Measurements from ENCODE around the gene CUX1. TPM values are rescaled to one million over a fixed set of nuclear protein-coding genes. Genes with fewer than 3 reads are reported as not detected.

Gene CUX1
- total and polyA plus RNA-seq, 7 experiments from 2014 or later = 10.1 to 81.6 (median 42.5) TPM

- H3K27ac ChIP-seq (ENCODE audit: low read depth, low read length) = no peak overlapping the region
- no peaks in the 10 kb centered on the region for H3K27me3 ChIP-seq (ENCODE audit: control insufficient read depth in 2 of 2, insufficient read depth in 2 of 2, low read length in 2 of 2)
- CTCF ChIA-PET = no interaction called here
- intact Hi-C loops (cut with micrococcal nuclease) = no loop called here
- no peak overlapping the region for H3K4me3 Mint-ChIP-seq
- H3K36me3 ChIP-seq (ENCODE audit: control insufficient read depth in 2 of 3, insufficient read depth in 3 of 3, low read length in 3 of 3) = peaks cover 0 to 17% (median 0%) of the 10 kb centered on the region in 3 experiments
- H3K9me3 ChIP-seq (ENCODE audit: control insufficient read depth in 2 of 3, low read length in 3 of 3) = no peaks in the 10 kb centered on the region
- peaks cover 0 to 1% (median 0%) of the 10 kb centered on the region in 11 donors for H3K9me3 Mint-ChIP-seq
- H3K27ac Mint-ChIP-seq = no peak overlapping the region
- no peak for DNase-seq
- peaks cover 0 to 1% (median 0%) of the 10 kb centered on the region in 7 donors for H3K4me1 Mint-ChIP-seq
- no peak overlapping the region for H3K4me3 ChIP-seq (ENCODE audit: low read length)
- H3K4me1 ChIP-seq (ENCODE audit: control insufficient read depth in 2 of 2, insufficient read depth in 2 of 2, low read length in 2 of 2) = no peaks in the 10 kb centered on the region
- POLR2A ChIA-PET = no interaction called here
- no peaks in the 10 kb centered on the region for H3K27me3 Mint-ChIP-seq
- H3K36me3 Mint-ChIP-seq = peaks cover 0 to 27% (median 15%) of the 10 kb centered on the region in 5 donors
- no peak for ATAC-seq
These were observed 339.4 kb downstream of the CUX1 start for GRCh38 chr7:102156867-102157266.

- POLR2A ChIA-PET = no interaction called here
- H3K4me1 Mint-ChIP-seq = peaks cover 0 to 4% (median 0%) of the 10 kb centered on the region in 7 donors
These were observed 347.7 kb downstream of the CUX1 start for GRCh38 chr7:102165136-102165535.

DNA sequence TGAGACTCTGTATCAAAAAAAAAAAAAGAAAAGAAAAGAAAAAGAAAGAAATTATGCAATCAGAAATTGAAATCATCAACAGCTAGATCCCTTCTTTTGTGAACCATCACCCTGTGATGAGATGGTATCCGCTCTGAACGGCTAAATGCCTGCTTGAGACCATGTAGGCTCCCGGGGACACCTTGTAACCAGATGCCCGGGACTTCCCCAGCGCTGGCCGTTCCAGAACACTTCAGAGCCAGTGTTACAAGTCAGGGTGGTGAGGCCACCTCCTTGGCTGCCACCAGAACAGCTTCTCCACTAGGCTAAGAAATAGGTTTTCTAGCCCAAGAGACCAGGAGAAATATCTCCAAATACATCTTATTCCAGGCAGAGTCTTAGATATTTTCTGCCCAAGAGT lies 349.8 kb downstream of the CUX1 start:
- Mint-ChIP-seq H3K4me3 (no peak overlapping the region), H3K4me1 (peaks cover 0 to 4% (median 0%) of the 10 kb centered on the region in 7 donors), H3K27me3 (no peaks in the 10 kb centered on the region), H3K27ac (no peak overlapping the region), H3K36me3 (peaks cover 0 to 18% (median 7%) of the 10 kb centered on the region in 5 donors), H3K9me3 (no peaks in the 10 kb centered on the region)
- ChIA-PET POLR2A (no interaction called here), CTCF (interaction anchor here (0.5 kb wide), 1 partner anchor 362 kb away, joined by 4 read pairs; no protein-coding TSS in a partner anchor)
- DNase-seq = no peak
- H3K9me3 ChIP-seq (ENCODE audit: control insufficient read depth in 2 of 3, low read length in 3 of 3) = no peaks in the 10 kb centered on the region
- H3K27ac ChIP-seq (ENCODE audit: low read depth, low read length) = no peak overlapping the region
- intact Hi-C loops (cut with micrococcal nuclease) = no loop called here
- H3K27me3 ChIP-seq (ENCODE audit: control insufficient read depth in 2 of 2, insufficient read depth in 2 of 2, low read length in 2 of 2) = no peaks in the 10 kb centered on the region
- no peak overlapping the region for H3K4me3 ChIP-seq (ENCODE audit: low read length)
- no peaks in the 10 kb centered on the region for H3K4me1 ChIP-seq (ENCODE audit: control insufficient read depth in 2 of 2, insufficient read depth in 2 of 2, low read length in 2 of 2)
- peaks cover 0 to 28% (median 0%) of the 10 kb centered on the region in 3 experiments for H3K36me3 ChIP-seq (ENCODE audit: control insufficient read depth in 2 of 3, insufficient read depth in 3 of 3, low read length in 3 of 3)
- no peak for ATAC-seq

More at GRCh38 chr7:102165136-102165535, 347.7 kb downstream of the CUX1 start:
- Mint-ChIP-seq H3K27ac (no peak overlapping the region), H3K27me3 (no peaks in the 10 kb centered on the region), H3K9me3 (no peaks in the 10 kb centered on the region), H3K4me3 (no peak overlapping the region), H3K36me3 (peaks cover 0 to 17% (median 8%) of the 10 kb centered on the region in 5 donors)
- H3K4me3 ChIP-seq (ENCODE audit: low read length) = no peak overlapping the region
- ATAC-seq = no peak
- H3K27me3 ChIP-seq (ENCODE audit: control insufficient read depth in 2 of 2, insufficient read depth in 2 of 2, low read length in 2 of 2) = no peaks in the 10 kb centered on the region
- no peak overlapping the region for H3K27ac ChIP-seq (ENCODE audit: low read depth, low read length)
- no peaks in the 10 kb centered on the region for H3K4me1 ChIP-seq (ENCODE audit: control insufficient read depth in 2 of 2, insufficient read depth in 2 of 2, low read length in 2 of 2)
- peaks cover 0 to 22% (median 0%) of the 10 kb centered on the region in 3 experiments for H3K36me3 ChIP-seq (ENCODE audit: control insufficient read depth in 2 of 3, insufficient read depth in 3 of 3, low read length in 3 of 3)
- CTCF ChIA-PET = no interaction called here
- no peak for DNase-seq
- intact Hi-C loops (cut with micrococcal nuclease) = no loop called here
- H3K9me3 ChIP-seq (ENCODE audit: control insufficient read depth in 2 of 3, low read length in 3 of 3) = no peaks in the 10 kb centered on the region

DNA sequence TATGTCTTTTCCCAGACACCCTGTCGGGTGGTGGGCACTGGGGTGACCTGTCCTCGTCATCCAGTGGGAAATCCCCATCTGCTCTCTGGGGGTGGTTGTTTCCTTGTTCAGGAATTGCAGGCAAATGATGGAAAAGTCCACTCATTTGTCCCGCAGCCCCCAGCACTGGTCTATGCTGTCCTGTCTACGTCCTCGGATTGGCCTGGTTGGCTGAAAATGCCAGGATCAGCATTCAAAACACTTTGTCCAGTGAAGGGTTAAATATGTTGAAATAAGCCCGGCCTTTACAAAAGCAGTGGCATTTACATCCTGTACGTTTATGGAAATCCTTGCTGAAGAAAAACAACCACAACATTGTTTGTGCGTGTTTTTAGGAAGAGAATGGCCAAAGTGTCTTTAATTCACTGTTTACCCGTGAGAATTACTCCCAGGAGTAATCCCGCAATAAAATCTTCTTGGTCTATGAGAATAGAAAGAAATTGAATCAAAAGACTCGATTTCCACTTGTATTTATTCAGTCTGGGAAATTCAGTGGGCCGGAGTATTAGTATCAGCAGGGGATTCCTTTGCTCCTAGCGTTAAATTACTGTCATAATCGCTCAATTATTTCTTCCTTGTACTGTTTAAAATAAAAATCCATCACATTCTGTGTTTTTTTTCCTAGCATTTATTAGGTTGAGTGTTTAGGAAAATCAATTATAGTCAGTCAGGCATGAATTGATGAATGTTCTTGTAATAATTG lies 352.4 kb downstream of the CUX1 start:
- Histone ChIP-seq H3K27ac (ENCODE audit: low read depth, low read length) (no peak overlapping the region), H3K27me3 (ENCODE audit: control insufficient read depth in 2 of 2, insufficient read depth in 2 of 2, low read length in 2 of 2) (no peaks in the 10 kb centered on the region), H3K4me1 (ENCODE audit: control insufficient read depth in 2 of 2, insufficient read depth in 2 of 2, low read length in 2 of 2) (no peaks in the 10 kb centered on the region), H3K36me3 (ENCODE audit: control insufficient read depth in 2 of 3, insufficient read depth in 3 of 3, low read length in 3 of 3) (peaks cover 0 to 32% (median 0%) of the 10 kb centered on the region in 3 experiments), H3K9me3 (ENCODE audit: control insufficient read depth in 2 of 3, low read length in 3 of 3) (no peaks in the 10 kb centered on the region), H3K4me3 (ENCODE audit: low read length) (no peak overlapping the region)
- DNase-seq (no peak), ATAC-seq (no peak)
- CTCF ChIA-PET = no interaction called here
- Mint-ChIP-seq H3K4me1 (peaks cover 0 to 4% (median 0%) of the 10 kb centered on the region in 7 donors), H3K4me3 (no peak overlapping the region), H3K9me3 (no peaks in the 10 kb centered on the region), H3K27ac (no peak overlapping the region), H3K27me3 (no peaks in the 10 kb centered on the region), H3K36me3 (peaks cover 0 to 19% (median 8%) of the 10 kb centered on the region in 5 donors)
- POLR2A ChIA-PET = no interaction called here
- intact Hi-C loops (cut with micrococcal nuclease) = no loop called here

DNA sequence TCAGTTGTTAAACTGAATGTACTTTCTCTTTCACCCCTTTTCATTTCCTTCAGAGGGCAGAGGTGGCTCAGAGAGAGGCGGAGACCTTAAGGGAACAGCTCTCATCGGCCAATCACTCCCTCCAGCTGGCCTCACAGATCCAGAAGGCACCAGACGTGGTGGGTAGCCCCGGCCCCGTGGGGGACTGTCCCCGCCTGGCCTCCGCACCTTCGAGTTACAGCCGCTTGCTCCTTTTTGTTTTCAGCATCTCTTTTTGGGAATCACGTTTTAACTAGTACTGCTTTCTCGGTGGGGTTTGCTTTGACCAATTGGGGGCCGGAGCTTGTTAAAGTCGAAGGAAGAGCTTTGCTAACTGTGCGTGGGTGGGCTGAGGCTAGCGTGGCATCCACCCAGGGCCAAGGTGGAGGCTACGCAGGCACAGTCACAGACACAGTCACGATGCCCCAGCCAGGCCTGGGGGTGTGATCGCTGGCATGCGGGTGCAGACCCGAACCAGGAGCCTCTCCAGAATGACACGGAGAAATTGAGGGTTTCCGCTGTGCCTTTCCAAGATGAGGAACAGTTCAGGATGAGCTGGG lies 353.1 kb downstream of the CUX1 start:
- Histone ChIP-seq H3K27me3 (ENCODE audit: control insufficient read depth in 2 of 2, insufficient read depth in 2 of 2, low read length in 2 of 2) (no peaks in the 10 kb centered on the region), H3K4me1 (ENCODE audit: control insufficient read depth in 2 of 2, insufficient read depth in 2 of 2, low read length in 2 of 2) (no peaks in the 10 kb centered on the region), H3K36me3 (ENCODE audit: control insufficient read depth in 2 of 3, insufficient read depth in 3 of 3, low read length in 3 of 3) (peaks cover 0 to 31% (median 0%) of the 10 kb centered on the region in 3 experiments), H3K27ac (ENCODE audit: low read depth, low read length) (no peak overlapping the region), H3K4me3 (ENCODE audit: low read length) (no peak overlapping the region), H3K9me3 (ENCODE audit: control insufficient read depth in 2 of 3, low read length in 3 of 3) (no peaks in the 10 kb centered on the region)
- DNase-seq (no peak), ATAC-seq (no peak)
- Mint-ChIP-seq H3K9me3 (no peaks in the 10 kb centered on the region), H3K4me1 (peaks cover 0 to 4% (median 0%) of the 10 kb centered on the region in 7 donors), H3K27me3 (no peaks in the 10 kb centered on the region), H3K27ac (no peak overlapping the region), H3K36me3 (peaks cover 0 to 19% (median 8%) of the 10 kb centered on the region in 5 donors), H3K4me3 (no peak overlapping the region)
- intact Hi-C loops (cut with micrococcal nuclease) = no loop called here
- ChIA-PET CTCF (no interaction called here), POLR2A (no interaction called here)

GRCh38 chr7:102173669-102174068 lies 356.2 kb downstream of the CUX1 start:
- CTCF ChIA-PET = no interaction called here
- no peak overlapping the region for H3K27ac ChIP-seq (ENCODE audit: low read depth, low read length)
- no peak for ATAC-seq
- no peak for DNase-seq
- H3K9me3 ChIP-seq (ENCODE audit: control insufficient read depth in 2 of 3, low read length in 3 of 3) = no peaks in the 10 kb centered on the region
- H3K9me3 Mint-ChIP-seq = no peaks in the 10 kb centered on the region
- peaks cover 0 to 21% (median 4%) of the 10 kb centered on the region in 5 donors for H3K36me3 Mint-ChIP-seq
- H3K4me1 ChIP-seq (ENCODE audit: control insufficient read depth in 2 of 2, insufficient read depth in 2 of 2, low read length in 2 of 2) = no peaks in the 10 kb centered on the region
- H3K36me3 ChIP-seq (ENCODE audit: control insufficient read depth in 2 of 3, insufficient read depth in 3 of 3, low read length in 3 of 3) = peaks cover 0 to 33% (median 0%) of the 10 kb centered on the region in 3 experiments
- intact Hi-C loops (cut with micrococcal nuclease) = no loop called here
- H3K27ac Mint-ChIP-seq = no peak overlapping the region
- H3K4me3 Mint-ChIP-seq = no peak overlapping the region
- POLR2A ChIA-PET = no interaction called here
- no peak overlapping the region for H3K4me3 ChIP-seq (ENCODE audit: low read length)
- H3K4me1 Mint-ChIP-seq = peaks cover 0 to 5% (median 0%) of the 10 kb centered on the region in 7 donors
- H3K27me3 Mint-ChIP-seq = no peaks in the 10 kb centered on the region
- H3K27me3 ChIP-seq (ENCODE audit: control insufficient read depth in 2 of 2, insufficient read depth in 2 of 2, low read length in 2 of 2) = no peaks in the 10 kb centered on the region
